Suppressor macrophage treated with lipopolysaccharide for 4 hours (primary cell): ENCODE measurements around the gene HS3ST5.
"Not testable (repeated sequence)": the region's sequence is repeated elsewhere in the genome, so short reads cannot be mapped to it uniquely, and the experiment has no call there.

Source experiments
- DNase-seq: peaks from one replicate; pipeline ENCODE4 v3.0.0-alpha.2; 2020

The HS3ST5 gene

GRCh38 chr6:114181664-114182063 is 161.2 kb downstream of the HS3ST5 start:
- DNase-seq: no peak

- no peak for DNase-seq
Measured at GRCh38 chr6:114179411-114179810, 163.4 kb downstream of the HS3ST5 start.

GRCh38 chr6:114176726-114177125 is 166.1 kb downstream of the HS3ST5 start:
- no peak for DNase-seq

- no peak for DNase-seq
Measured at GRCh38 chr6:114172576-114173260, 170.1 kb downstream of the HS3ST5 start.

- no peak for DNase-seq
Measured at GRCh38 chr6:114171473-114171872, 171.3 kb downstream of the HS3ST5 start.

GRCh38 chr6:114170958-114171387 is 171.8 kb downstream of the HS3ST5 start:
- no peak for DNase-seq

GRCh38 chr6:114170372-114170771 is 172.5 kb downstream of the HS3ST5 start:
- no peak for DNase-seq

- no peak for DNase-seq
Measured at GRCh38 chr6:114169763-114170162, 173.1 kb downstream of the HS3ST5 start.

- DNase-seq: no peak
Measured at GRCh38 chr6:114167583-114168576, 174.9 kb downstream of the HS3ST5 start.

- no peak for DNase-seq
Measured at GRCh38 chr6:114164207-114164606, 178.6 kb downstream of the HS3ST5 start.

GRCh38 chr6:114162691-114163347 is 180.0 kb downstream of the HS3ST5 start:
- no peak for DNase-seq

GRCh38 chr6:114160881-114161280 is 181.9 kb downstream of the HS3ST5 start:
- DNase-seq: no peak

- DNase-seq: no peak
Measured at GRCh38 chr6:114159727-114160126, 183.1 kb downstream of the HS3ST5 start.

- no peak for DNase-seq
Measured at GRCh38 chr6:114158838-114159694, 183.8 kb downstream of the HS3ST5 start.

GRCh38 chr6:114158411-114158810 is 184.4 kb downstream of the HS3ST5 start:
- no peak for DNase-seq

GRCh38 chr6:114157848-114158247 is 185.0 kb downstream of the HS3ST5 start:
- DNase-seq: no peak

GRCh38 chr6:114155763-114156162 is 187.1 kb downstream of the HS3ST5 start:
- no peak for DNase-seq

GRCh38 chr6:114154812-114155211 is 188.0 kb downstream of the HS3ST5 start:
- no peak for DNase-seq

- DNase-seq: no peak
Measured at GRCh38 chr6:114153448-114153847, 189.4 kb downstream of the HS3ST5 start.

- no peak for DNase-seq
Measured at GRCh38 chr6:114151064-114151690, 191.6 kb downstream of the HS3ST5 start.

GRCh38 chr6:114149182-114149581 is 193.6 kb downstream of the HS3ST5 start:
- DNase-seq: not testable (repeated sequence)
